CD14-positive monocyte (primary cell): ENCODE measurements around the gene ATG4B. TPM values are rescaled to one million over a fixed set of nuclear protein-coding genes. Genes with fewer than 3 reads are reported as not detected.

ENCODE experiments used
- DNase-seq, 3 donors: peaks; one replicate each; pipeline ENCODE4 v3.0.0-alpha.2; 2011 to 2022
- H2AFZ ChIP-seq: 2 replicates; pipeline ENCODE4 v1.6.0; 2012; ENCODE audit warnings: mild to moderate bottlenecking, low read depth, low read length, inconsistent platforms; ENCODE audit not compliant: insufficient read depth, poor library complexity, severe bottlenecking
- H3K27ac ChIP-seq, 2 donors: 1 replicate in 1 of 2; 2 replicates in 1 of 2; pipeline ENCODE4 v1.5.1; 2012 to 2013; ENCODE audit warnings: low read length in 2 of 2, control low read depth in 1 of 2, inconsistent platforms in 1 of 2, low read depth in 1 of 2, mild to moderate bottlenecking in 1 of 2
- H3K27me3 ChIP-seq, 2 donors: one replicate each; pipeline versions ENCODE4 v1.6.0 to v1.6.1; 2011 to 2013; ENCODE audit warnings: low read length in 2 of 2; ENCODE audit not compliant: control insufficient read depth in 2 of 2, insufficient read depth in 2 of 2
- H3K36me3 ChIP-seq, 2 donors: replicated peaks in 1 of 2; 1 replicate in 1 of 2; 2 replicates in 1 of 2; pipeline versions ENCODE4 v1.5.1 to v1.6.1; 2012 to 2013; ENCODE audit warnings: low read length in 2 of 2, control low read depth in 1 of 2, inconsistent platforms in 1 of 2, mild to moderate bottlenecking in 1 of 2; ENCODE audit not compliant: insufficient read depth in 2 of 2, control insufficient read depth in 1 of 2
- H3K4me1 ChIP-seq, 2 donors: 1 replicate in 1 of 2; 2 replicates in 1 of 2; pipeline versions ENCODE4 v1.5.1 to v1.6.1; 2012 to 2013; ENCODE audit warnings: low read length in 2 of 2, control low read depth in 1 of 2, inconsistent platforms in 1 of 2, mild to moderate bottlenecking in 1 of 2, moderate library complexity in 1 of 2; ENCODE audit not compliant: insufficient read depth in 2 of 2, control insufficient read depth in 1 of 2
- H3K4me2 ChIP-seq: replicated peaks from 2 replicates; pipeline ENCODE3; 2012; ENCODE audit warnings: low read length, moderate library complexity, mild to moderate bottlenecking; ENCODE audit not compliant: poor library complexity, severe bottlenecking; ENCODE audit errors: extremely low read depth
- H3K4me3 ChIP-seq, 3 experiments: fragments of 200-600 bp in 1 of 3; sonication (generic) in 1 of 3; replicated peaks in 1 of 3; 1 replicate in 2 of 3; 2 replicates in 1 of 3; pipeline ENCODE4 v1.5.1; 2011 to 2013; ENCODE audit warnings: low read length in 3 of 3, mild to moderate bottlenecking in 3 of 3, control low read depth in 2 of 3, low read depth in 2 of 3, inconsistent platforms in 1 of 3, moderate library complexity in 1 of 3
- H3K79me2 ChIP-seq: 2 replicates; pipeline ENCODE4 v1.6.0; 2012; ENCODE audit warnings: mild to moderate bottlenecking, control low read depth, inconsistent platforms, low read length, moderate library complexity; ENCODE audit not compliant: insufficient read depth
- H3K9ac ChIP-seq: 2 replicates; pipeline ENCODE4 v1.6.0; 2017; ENCODE audit warnings: low read length, mild to moderate bottlenecking; ENCODE audit not compliant: insufficient read depth, poor library complexity, severe bottlenecking
- H3K9me3 ChIP-seq, 2 donors: replicated peaks in 1 of 2; 1 replicate in 1 of 2; 2 replicates in 1 of 2; pipeline versions ENCODE4 v1.5.1 to v1.6.1; 2012 to 2013; ENCODE audit warnings: low read length in 2 of 2, control low read depth in 1 of 2; ENCODE audit not compliant: control insufficient read depth in 1 of 2, insufficient read depth in 1 of 2
- H4K20me1 ChIP-seq: 2 replicates; pipeline ENCODE4 v1.6.0; 2012; ENCODE audit warnings: mild to moderate bottlenecking, low read length, control low read depth, moderate library complexity; ENCODE audit not compliant: insufficient read depth
- H3K27ac Mint-ChIP-seq, 7 donors: one replicate each; pipeline ENCODE4 v1.8.0; 2020; ENCODE audit warnings: mild to moderate bottlenecking in 7 of 7, mixed read lengths in 7 of 7, moderate library complexity in 6 of 7, inconsistent platforms in 2 of 7
- H3K27me3 Mint-ChIP-seq, 3 donors: one replicate each; pipeline ENCODE4 v1.8.0; 2021 to 2022; ENCODE audit warnings: low read depth in 3 of 3, mild to moderate bottlenecking in 3 of 3, mixed read lengths in 3 of 3, moderate library complexity in 3 of 3, inconsistent platforms in 1 of 3
- H3K36me3 Mint-ChIP-seq, 2 donors: one replicate each; pipeline ENCODE4 v1.8.0; 2020; ENCODE audit warnings: mixed read lengths in 2 of 2, inconsistent platforms in 1 of 2, mild to moderate bottlenecking in 1 of 2
- H3K4me1 Mint-ChIP-seq: one replicate; pipeline ENCODE4 v1.8.0; 2020; ENCODE audit warnings: mild to moderate bottlenecking, mixed read lengths
- H3K4me3 Mint-ChIP-seq, 2 donors: one replicate each; pipeline ENCODE4 v1.8.0; 2020; ENCODE audit warnings: mild to moderate bottlenecking in 2 of 2, mixed read lengths in 2 of 2, moderate library complexity in 1 of 2
- H3K9me3 Mint-ChIP-seq, 7 donors: one replicate each; pipeline ENCODE4 v1.8.0; 2020 to 2022; ENCODE audit warnings: mixed read lengths in 7 of 7, mild to moderate bottlenecking in 6 of 7, moderate library complexity in 6 of 7, inconsistent platforms in 2 of 7
- CTCF ChIP-seq: fragments of 200-600 bp; IDR thresholded peaks from one replicate; pipeline ENCODE4 v1.8.0; 2022; ENCODE audit warnings: antibody characterized with exemption, mild to moderate bottlenecking
- WGBS: methylation state at CpG from one replicate; pipeline ENCODE4 v1.1.5; 2013; ENCODE audit warnings: missing lambda C conversion rate; ENCODE audit not compliant: insufficient coverage; 5-methylcytosine and 5-hydroxymethylcytosine counted together
- intact Hi-C, 2 donors: fragments of 100-400 bp; cut with micrococcal nuclease; formaldehyde crosslinking; loops; one replicate each; pipeline versions ENCODE4 v1.15.0 to v1.15.1; 2023
- polyA plus RNA-seq, 3 donors: library from polyadenylated mRNA; depleted of rRNA in 1 of 3; unstranded in 2 of 3; stranded (reverse) in 1 of 3; fragments of 300-500 nt in 2 of 3; fragments of >200 nt in 1 of 3; fragmentation: Illumina TruSeq in 2 of 3; gene quantifications; 1 replicate in 2 of 3; 2 replicates in 1 of 3; pipeline ENCODE4 v1.2.3, GENCODE V29; 2012 to 2021

ATG4B gene
- polyA plus RNA-seq, 3 donors: 54.5 to 202 (median 58.9) TPM

GRCh38 chr2:241702155-241703031 is 64.9 kb downstream of the ATG4B start:
- peaks cover 15 to 22% of the 10 kb centered on the region in 2 donors for H3K4me1 ChIP-seq
- Mint-ChIP-seq H3K27me3 (peaks cover 0 to 8% (median 0%) of the 10 kb centered on the region in 3 donors), H3K27ac (peak overlapping the region in 3 of 7 donors; percentile 27 to 41 (median 37)), H3K4me3 (peak overlapping the region; percentile 78 to 80), H3K9me3 (peaks cover 4 to 12% (median 9%) of the 10 kb centered on the region in 7 donors), H3K36me3 (peaks cover 17 to 31% of the 10 kb centered on the region in 2 donors), H3K4me1 (peaks cover 16% of the 10 kb centered on the region)
- peaks cover 19% of the 10 kb centered on the region for H3K79me2 ChIP-seq
- H3K4me2 ChIP-seq: peak overlapping the region; percentile 97
- under 1% methylated on average over 90 of the region's 98 CpGs for WGBS
- H2AFZ ChIP-seq: peak overlapping the region; percentile 80
- no peaks in the 10 kb centered on the region for H3K27me3 ChIP-seq
- H3K27ac ChIP-seq: peak overlapping the region; percentile 68 to 79
- H3K36me3 ChIP-seq: peaks cover 9 to 27% of the 10 kb centered on the region in 2 donors
- peak overlapping the region; percentile 38 to 86 (median 65) for H3K4me3 ChIP-seq
- peak; percentile 51 to 73 (median 62) for DNase-seq
- H3K9me3 ChIP-seq: peaks cover 0 to 5% of the 10 kb centered on the region in 2 donors
- intact Hi-C loops: loop anchor here (2.0 to 5.0 kb wide), 5 partner anchors 16 to 346 kb away; partner anchors contain the start of genes D2HGDH (in 2 of the 2), ATG4B (in 1 of the 2), DTYMK (in 1 of the 2) and FARP2 (in 1 of the 2)
- peaks cover 15% of the 10 kb centered on the region for H4K20me1 ChIP-seq
- H3K9ac ChIP-seq: peak overlapping the region; percentile 78
- TF ChIP-seq CTCF: no peak

GRCh38 chr2:241703032-241703604 is 65.6 kb downstream of the ATG4B start:
- no peak for DNase-seq
- Histone ChIP-seq H3K4me1 (peaks cover 15 to 22% of the 10 kb centered on the region in 2 donors), H2AFZ (peak overlapping the region; percentile 80), H3K9ac (peak overlapping the region; percentile 66), H4K20me1 (peaks cover 15% of the 10 kb centered on the region), H3K27ac (no peak overlapping the region), H3K79me2 (peaks cover 19% of the 10 kb centered on the region), H3K9me3 (peaks cover 0 to 5% of the 10 kb centered on the region in 2 donors), H3K4me3 (peak overlapping the region; percentile 38 to 86 (median 65)), H3K36me3 (peaks cover 11 to 35% of the 10 kb centered on the region in 2 donors), H3K4me2 (peak overlapping the region; percentile 97), H3K27me3 (no peaks in the 10 kb centered on the region)
- intact Hi-C loops: loop anchor here (2.0 to 5.0 kb wide), 5 partner anchors 16 to 346 kb away; partner anchors contain the start of genes D2HGDH (in 2 of the 2), ATG4B (in 1 of the 2), DTYMK (in 1 of the 2) and FARP2 (in 1 of the 2)
- Mint-ChIP-seq H3K36me3 (peaks cover 21 to 39% of the 10 kb centered on the region in 2 donors), H3K27ac (peak overlapping the region in 2 of 7 donors; percentile 27 to 41), H3K4me3 (peak overlapping the region; percentile 78 to 80), H3K4me1 (peaks cover 16% of the 10 kb centered on the region), H3K9me3 (peaks cover 4 to 13% (median 9%) of the 10 kb centered on the region in 7 donors), H3K27me3 (peaks cover 0 to 8% (median 0%) of the 10 kb centered on the region in 3 donors)
- 60% methylated on average over 9 of the region's 11 CpGs for WGBS
- TF ChIP-seq CTCF: no peak
